NCI-H526 (cell line): Measurements from ENCODE around the gene SNX12.
"Not testable (repeated sequence)": the region's sequence is repeated elsewhere in the genome, so short reads cannot be mapped to it uniquely, and the experiment has no call there.

Source experiments
- DNase-seq, 2 experiments: peaks; one replicate each; lab custom pipeline; 2025; lab: John Stamatoyannopoulos, UW

SNX12 gene

GRCh38 chrX:71091263-71091662, 23.1 kb upstream of the SNX12 start:
- DNase-seq: no peak

GRCh38 chrX:71085900-71086299, 17.8 kb upstream of the SNX12 start:
- no peak for DNase-seq

GRCh38 chrX:71082822-71083221, 14.7 kb upstream of the SNX12 start:
- no peak for DNase-seq

DNA sequence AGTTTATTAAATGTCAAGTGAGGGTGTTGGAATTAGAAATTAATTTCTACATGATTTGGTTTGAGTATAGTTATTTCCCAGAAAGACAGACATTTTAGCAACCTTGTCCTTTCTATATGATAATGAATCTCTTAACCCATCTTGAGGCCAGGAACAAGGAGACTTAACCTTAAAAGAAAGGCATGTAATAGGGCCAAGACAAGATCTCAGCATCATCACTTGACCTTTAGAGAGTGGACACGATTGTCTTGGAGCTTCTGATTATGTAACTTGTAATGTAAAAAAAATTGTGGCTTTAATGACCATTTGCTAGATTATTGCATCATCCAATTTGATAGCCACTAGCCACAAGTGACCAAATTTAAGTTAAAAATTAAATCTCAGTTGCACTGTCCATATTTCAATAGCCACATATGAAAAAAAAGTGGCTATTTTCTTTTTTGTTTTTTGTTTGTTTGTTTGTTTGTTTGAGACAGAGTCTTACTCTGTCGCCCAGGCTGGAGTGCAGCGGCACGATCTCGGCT, 14.1 kb upstream of the SNX12 start:
- no peak for DNase-seq

GRCh38 chrX:71081330-71082123, 13.4 kb upstream of the SNX12 start:
- DNase-seq: no peak

DNA sequence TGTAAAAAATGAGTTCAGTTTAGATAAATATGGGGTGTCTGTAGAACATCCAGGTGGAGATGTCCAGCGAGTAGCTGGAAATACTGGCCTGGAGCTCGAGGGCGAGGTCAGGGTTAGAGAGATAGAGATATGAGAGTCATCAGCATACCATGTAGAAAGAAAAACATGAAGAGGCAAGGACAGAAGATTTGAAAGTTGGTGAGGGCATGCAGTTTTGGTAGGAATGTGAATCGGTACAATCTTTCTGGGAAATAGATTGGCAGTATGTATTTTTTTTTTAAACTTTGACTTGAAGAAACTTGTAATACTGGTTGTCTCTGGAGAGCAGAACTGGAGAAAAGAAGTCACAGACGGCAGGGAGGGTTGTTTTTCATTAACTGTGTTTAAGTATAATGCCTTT, 2.4 kb upstream of the SNX12 start:
- DNase-seq: no peak

DNA sequence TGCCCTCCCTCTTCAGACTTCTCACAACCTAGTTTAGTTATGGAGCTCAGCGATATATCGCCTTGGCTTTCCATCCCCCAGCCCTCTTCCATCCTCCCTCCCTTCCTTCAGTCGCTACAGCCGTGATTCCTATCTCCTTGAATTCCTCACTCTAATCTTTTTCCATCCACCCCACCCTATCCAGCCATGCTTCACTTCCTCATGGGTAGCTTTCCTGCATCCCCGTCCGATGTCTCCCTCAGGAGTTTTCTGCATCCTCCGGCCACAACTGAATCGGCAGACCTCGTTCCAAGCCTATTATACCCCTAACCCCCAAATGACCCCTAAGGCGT, 456 bp downstream of the SNX12 start:
- DNase-seq: no peak

DNA sequence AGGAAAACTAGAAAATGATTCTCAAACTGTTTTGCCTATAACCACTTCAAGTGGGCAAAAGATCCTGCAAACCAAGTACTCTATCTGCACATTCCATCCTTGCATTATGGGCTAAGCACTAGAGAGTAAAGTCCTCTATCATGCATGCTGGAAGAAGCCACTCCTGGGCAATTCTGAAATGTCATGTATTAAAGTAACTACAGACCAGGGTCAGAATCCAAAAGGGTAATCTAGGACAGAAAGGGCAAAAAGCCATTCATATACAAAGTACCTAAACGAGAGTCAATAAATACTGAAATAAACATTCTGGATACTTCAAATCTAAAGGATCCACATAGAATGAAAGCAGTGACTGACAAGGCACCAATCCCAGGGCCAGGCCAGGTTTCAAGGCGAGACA, 1.0 kb downstream of the SNX12 start:
- no peak for DNase-seq

- no peak for DNase-seq
Measured at GRCh38 chrX:71060127-71060526, 8.0 kb downstream of the SNX12 start.

GRCh38 chrX:71057848-71058530, 10.1 kb downstream of the SNX12 start:
- no peak for DNase-seq

GRCh38 chrX:71056867-71057266, 11.3 kb downstream of the SNX12 start:
- no peak for DNase-seq

DNA sequence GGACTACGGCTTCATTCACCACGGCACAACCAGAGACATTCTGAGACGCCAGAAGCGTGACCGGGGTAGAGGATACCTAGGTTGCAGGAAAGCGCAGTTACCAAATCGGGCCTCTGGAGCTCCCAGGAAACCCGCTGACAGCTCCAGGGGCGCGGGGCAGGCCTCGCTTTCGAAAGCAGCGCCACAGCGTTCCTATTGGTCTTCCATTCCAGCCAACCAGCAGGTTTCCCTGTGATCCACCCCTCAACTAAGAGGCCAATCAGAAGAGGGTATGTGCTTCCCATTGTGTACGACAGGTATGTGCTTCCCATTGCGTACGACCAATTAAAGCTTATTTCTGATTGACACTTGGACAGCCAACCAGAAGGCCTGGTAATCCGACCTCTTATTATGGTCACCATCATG, 14.9 kb downstream of the SNX12 start:
- DNase-seq: no peak

GRCh38 chrX:71052721-71053120, 15.4 kb downstream of the SNX12 start:
- DNase-seq: no peak

DNA sequence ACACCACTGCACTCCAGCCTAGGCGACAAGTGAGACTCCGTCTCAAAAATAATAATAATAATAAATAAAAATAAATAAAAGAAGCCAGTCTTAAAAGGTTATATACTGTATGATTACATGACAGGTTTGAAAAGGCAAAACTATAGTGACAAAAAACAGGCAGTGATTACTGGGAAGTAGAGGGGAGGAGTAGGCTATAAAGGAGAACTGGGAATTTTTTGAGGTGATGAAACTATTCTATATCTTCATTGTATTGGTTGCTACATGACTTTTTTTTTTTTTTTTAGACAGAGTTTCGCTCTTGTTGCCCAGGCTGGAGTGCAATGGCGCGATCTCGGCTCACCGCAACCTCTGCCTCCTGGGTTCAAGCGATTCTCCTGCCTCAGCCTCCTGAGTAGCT, 20.2 kb downstream of the SNX12 start:
- DNase-seq: not testable (repeated sequence)

- DNase-seq: no peak
Measured at GRCh38 chrX:71017396-71017939, 50.7 kb downstream of the SNX12 start.
